Measurements from ENCODE around the gene TH. TPM values are rescaled to one million over a fixed set of nuclear protein-coding genes. Genes with fewer than 3 reads are reported as not detected.

The TH gene
- total and polyA plus RNA-seq, 2 experiments from 2014 or later = 0.34 TPM; not detected in 1

DNA sequence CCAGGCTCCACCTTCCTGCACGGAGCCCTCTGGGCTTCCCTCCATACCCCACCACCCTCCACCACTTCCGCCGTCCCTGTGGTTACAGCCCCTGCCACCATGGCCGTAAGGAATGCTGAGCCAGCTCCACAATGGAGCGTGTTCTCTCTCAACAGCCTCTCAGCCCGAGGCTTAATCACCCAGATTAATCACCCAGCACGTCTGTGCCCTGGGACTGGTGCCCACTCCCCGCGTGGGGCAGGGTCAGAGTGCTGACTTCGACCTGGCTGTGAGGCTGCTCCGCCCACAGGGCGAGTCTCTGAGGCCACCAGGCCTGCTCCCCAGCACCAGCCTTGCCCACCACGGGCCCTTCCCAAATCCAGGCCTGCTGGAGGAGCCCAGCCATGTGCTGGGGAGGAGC, 4.0 kb upstream of the TH start:
- no peak overlapping the region for H3K4me2 ChIP-seq
- no peaks in the 10 kb centered on the region for H3K36me3 Mint-ChIP-seq (ENCODE audit: low read depth)

GRCh38 chr11:2174361-2174760, 2.7 kb upstream of the TH start:
- H3K4me2 ChIP-seq = no peak overlapping the region
- TF ChIP-seq, protein P1, sequence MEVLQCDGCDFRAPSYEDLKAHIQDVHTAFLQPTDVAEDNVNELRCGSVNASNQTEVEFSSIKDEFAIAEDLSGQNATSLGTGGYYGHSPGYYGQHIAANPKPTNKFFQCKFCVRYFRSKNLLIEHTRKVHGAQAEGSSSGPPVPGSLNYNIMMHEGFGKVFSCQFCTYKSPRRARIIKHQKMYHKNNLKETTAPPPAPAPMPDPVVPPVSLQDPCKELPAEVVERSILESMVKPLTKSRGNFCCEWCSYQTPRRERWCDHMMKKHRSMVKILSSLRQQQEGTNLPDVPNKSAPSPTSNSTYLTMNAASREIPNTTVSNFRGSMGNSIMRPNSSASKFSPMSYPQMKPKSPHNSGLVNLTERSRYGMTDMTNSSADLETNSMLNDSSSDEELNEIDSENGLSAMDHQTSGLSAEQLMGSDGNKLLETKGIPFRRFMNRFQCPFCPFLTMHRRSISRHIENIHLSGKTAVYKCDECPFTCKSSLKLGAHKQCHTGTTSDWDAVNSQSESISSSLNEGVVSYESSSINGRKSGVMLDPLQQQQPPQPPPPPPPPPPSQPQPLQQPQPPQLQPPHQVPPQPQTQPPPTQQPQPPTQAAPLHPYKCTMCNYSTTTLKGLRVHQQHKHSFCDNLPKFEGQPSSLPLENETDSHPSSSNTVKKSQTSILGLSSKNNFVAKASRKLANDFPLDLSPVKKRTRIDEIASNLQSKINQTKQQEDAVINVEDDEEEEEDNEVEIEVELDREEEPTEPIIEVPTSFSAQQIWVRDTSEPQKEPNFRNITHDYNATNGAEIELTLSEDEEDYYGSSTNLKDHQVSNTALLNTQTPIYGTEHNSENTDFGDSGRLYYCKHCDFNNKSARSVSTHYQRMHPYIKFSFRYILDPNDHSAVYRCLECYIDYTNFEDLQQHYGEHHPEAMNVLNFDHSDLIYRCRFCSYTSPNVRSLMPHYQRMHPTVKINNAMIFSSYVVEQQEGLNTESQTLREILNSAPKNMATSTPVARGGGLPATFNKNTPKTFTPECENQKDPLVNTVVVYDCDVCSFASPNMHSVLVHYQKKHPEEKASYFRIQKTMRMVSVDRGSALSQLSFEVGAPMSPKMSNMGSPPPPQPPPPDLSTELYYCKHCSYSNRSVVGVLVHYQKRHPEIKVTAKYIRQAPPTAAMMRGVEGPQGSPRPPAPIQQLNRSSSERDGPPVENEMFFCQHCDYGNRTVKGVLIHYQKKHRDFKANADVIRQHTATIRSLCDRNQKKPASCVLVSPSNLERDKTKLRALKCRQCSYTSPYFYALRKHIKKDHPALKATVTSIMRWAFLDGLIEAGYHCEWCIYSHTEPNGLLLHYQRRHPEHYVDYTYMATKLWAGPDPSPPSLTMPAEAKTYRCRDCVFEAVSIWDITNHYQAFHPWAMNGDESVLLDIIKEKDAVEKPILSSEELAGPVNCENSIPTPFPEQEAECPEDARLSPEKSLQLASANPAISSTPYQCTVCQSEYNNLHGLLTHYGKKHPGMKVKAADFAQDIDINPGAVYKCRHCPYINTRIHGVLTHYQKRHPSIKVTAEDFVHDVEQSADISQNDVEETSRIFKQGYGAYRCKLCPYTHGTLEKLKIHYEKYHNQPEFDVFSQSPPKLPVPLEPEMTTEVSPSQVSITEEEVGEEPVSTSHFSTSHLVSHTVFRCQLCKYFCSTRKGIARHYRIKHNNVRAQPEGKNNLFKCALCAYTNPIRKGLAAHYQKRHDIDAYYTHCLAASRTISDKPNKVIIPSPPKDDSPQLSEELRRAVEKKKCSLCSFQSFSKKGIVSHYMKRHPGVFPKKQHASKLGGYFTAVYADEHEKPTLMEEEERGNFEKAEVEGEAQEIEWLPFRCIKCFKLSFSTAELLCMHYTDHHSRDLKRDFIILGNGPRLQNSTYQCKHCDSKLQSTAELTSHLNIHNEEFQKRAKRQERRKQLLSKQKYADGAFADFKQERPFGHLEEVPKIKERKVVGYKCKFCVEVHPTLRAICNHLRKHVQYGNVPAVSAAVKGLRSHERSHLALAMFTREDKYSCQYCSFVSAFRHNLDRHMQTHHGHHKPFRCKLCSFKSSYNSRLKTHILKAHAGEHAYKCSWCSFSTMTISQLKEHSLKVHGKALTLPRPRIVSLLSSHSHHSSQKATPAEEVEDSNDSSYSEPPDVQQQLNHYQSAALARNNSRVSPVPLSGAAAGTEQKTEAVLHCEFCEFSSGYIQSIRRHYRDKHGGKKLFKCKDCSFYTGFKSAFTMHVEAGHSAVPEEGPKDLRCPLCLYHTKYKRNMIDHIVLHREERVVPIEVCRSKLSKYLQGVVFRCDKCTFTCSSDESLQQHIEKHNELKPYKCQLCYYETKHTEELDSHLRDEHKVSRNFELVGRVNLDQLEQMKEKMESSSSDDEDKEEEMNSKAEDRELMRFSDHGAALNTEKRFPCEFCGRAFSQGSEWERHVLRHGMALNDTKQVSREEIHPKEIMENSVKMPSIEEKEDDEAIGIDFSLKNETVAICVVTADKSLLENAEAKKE (CRISPR knock-in tag; IDR thresholded peaks at IDR 0.05) = no peak

More for the DNA sequence above, 4.0 kb upstream of the TH start:
- ATAC-seq = no peak
- Histone ChIP-seq H3K27ac (ENCODE audit: low read depth) (no peak overlapping the region), H3K36me3 (ENCODE audit: insufficient read depth) (no peaks in the 10 kb centered on the region), H3F3A (replicated peaks; ENCODE audit: low read depth) (no peaks in the 10 kb centered on the region), H2AFZ (no peak overlapping the region), H3K9me2 (ENCODE audit: insufficient read depth) (no peaks in the 10 kb centered on the region), H3K4me3 (no peak overlapping the region), H3K4me1 (ENCODE audit: insufficient read depth) (no peaks in the 10 kb centered on the region), H3K27me3 (ENCODE audit: insufficient read depth) (no peaks in the 10 kb centered on the region), H4K20me1 (replicated peaks; ENCODE audit: insufficient read depth) (no peaks in the 10 kb centered on the region), H3K79me2 (replicated peaks; ENCODE audit: insufficient read depth) (no peaks in the 10 kb centered on the region)
- no peak for DNase-seq (ENCODE audit: low spot score)
- Mint-ChIP-seq H3K9me3 (no peaks in the 10 kb centered on the region), H3K27me3 (ENCODE audit: insufficient read depth, low read depth, poor library complexity) (peaks cover 27% of the 10 kb centered on the region), H3K4me3 (no peak overlapping the region), H3K4me1 (no peaks in the 10 kb centered on the region), H3K27ac (no peak overlapping the region)
- no peak for TF ChIP-seq STAT1 (IDR thresholded peaks at IDR 0.05; ENCODE audit: unreplicated experiment)
- no peak for TF ChIP-seq JUNB (IDR thresholded peaks at IDR 0.05; ENCODE audit: unreplicated experiment)
- no peak for TF ChIP-seq EZH2 (IDR thresholded peaks at IDR 0.05; ENCODE audit: low read depth, unreplicated experiment)
- no peak for TF ChIP-seq REST (IDR thresholded peaks at IDR 0.05; ENCODE audit: unreplicated experiment)
- no peak for TF ChIP-seq EZH2phosphoT487 (IDR thresholded peaks at IDR 0.05; ENCODE audit: unreplicated experiment)
- TF ChIP-seq, protein P2, sequence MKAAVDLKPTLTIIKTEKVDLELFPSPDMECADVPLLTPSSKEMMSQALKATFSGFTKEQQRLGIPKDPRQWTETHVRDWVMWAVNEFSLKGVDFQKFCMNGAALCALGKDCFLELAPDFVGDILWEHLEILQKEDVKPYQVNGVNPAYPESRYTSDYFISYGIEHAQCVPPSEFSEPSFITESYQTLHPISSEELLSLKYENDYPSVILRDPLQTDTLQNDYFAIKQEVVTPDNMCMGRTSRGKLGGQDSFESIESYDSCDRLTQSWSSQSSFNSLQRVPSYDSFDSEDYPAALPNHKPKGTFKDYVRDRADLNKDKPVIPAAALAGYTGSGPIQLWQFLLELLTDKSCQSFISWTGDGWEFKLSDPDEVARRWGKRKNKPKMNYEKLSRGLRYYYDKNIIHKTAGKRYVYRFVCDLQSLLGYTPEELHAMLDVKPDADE (IDR thresholded peaks at IDR 0.05) = no peak

More at GRCh38 chr11:2174361-2174760, 2.7 kb upstream of the TH start:
- Mint-ChIP-seq H3K36me3 (ENCODE audit: low read depth) (no peaks in the 10 kb centered on the region), H3K27ac (no peak overlapping the region), H3K4me3 (no peak overlapping the region), H3K9me3 (no peaks in the 10 kb centered on the region), H3K4me1 (no peaks in the 10 kb centered on the region), H3K27me3 (ENCODE audit: insufficient read depth, low read depth, poor library complexity) (peaks cover 24% of the 10 kb centered on the region)
- H3F3A ChIP-seq (replicated peaks; ENCODE audit: low read depth) = no peaks in the 10 kb centered on the region
- no peaks in the 10 kb centered on the region for H3K36me3 ChIP-seq (ENCODE audit: insufficient read depth)
- no peaks in the 10 kb centered on the region for H3K4me1 ChIP-seq (ENCODE audit: insufficient read depth)
- ATAC-seq = no peak
- no peaks in the 10 kb centered on the region for H3K9me2 ChIP-seq (ENCODE audit: insufficient read depth)
- H3K27me3 ChIP-seq (ENCODE audit: insufficient read depth) = no peaks in the 10 kb centered on the region
- no peak overlapping the region for H3K4me3 ChIP-seq
- H2AFZ ChIP-seq = no peak overlapping the region
- H4K20me1 ChIP-seq (replicated peaks; ENCODE audit: insufficient read depth) = no peaks in the 10 kb centered on the region
- no peaks in the 10 kb centered on the region for H3K79me2 ChIP-seq (replicated peaks; ENCODE audit: insufficient read depth)
- no peak overlapping the region for H3K27ac ChIP-seq (ENCODE audit: low read depth)
- no peak for DNase-seq (ENCODE audit: low spot score)

Measured in GM23338 (cell line).